ENCODE results near the gene FBXO46.

The FBXO46 gene

DNA sequence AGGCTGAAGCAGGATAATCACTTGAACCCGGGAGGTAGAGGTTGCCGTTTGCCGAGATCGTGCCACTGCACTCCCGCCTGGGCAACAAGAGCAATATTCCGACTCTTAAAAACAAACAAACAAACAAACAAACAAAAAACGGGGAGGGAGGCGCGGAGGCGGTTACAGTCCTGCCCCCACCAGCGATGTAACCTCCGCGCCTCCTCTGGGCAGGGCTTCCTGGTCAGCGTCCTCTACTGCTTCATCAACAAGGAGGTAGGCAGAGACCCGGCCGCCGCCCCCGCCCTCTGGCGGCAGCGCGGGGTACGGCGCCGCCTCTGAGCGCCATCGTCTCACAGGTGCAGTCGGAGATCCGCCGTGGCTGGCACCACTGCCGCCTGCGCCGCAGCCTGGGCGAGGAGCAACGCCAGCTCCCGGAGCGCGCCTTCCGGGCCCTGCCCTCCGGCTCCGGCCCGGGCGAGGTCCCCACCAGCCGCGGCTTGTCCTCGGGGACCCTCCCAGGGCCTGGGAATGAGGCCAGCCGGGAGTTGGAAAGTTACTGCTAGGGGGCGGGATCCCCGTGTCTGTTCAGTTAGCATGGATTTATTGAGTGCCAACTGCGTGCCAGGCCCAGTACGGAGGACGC lies 49.2 kb downstream of the FBXO46 start (continued):
- TF ChIP-seq, protein P1, sequence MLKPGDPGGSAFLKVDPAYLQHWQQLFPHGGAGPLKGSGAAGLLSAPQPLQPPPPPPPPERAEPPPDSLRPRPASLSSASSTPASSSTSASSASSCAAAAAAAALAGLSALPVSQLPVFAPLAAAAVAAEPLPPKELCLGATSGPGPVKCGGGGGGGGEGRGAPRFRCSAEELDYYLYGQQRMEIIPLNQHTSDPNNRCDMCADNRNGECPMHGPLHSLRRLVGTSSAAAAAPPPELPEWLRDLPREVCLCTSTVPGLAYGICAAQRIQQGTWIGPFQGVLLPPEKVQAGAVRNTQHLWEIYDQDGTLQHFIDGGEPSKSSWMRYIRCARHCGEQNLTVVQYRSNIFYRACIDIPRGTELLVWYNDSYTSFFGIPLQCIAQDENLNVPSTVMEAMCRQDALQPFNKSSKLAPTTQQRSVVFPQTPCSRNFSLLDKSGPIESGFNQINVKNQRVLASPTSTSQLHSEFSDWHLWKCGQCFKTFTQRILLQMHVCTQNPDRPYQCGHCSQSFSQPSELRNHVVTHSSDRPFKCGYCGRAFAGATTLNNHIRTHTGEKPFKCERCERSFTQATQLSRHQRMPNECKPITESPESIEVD (tag by site-specific recombination; IDR thresholded peaks at IDR 0.05) = no peak
- TF ChIP-seq ZSCAN23 (tag by site-specific recombination; IDR thresholded peaks at IDR 0.05) (no peak), ZNF37A (tag by site-specific recombination; IDR thresholded peaks at IDR 0.05) (no peak), GLI4 (tag by site-specific recombination; IDR thresholded peaks at IDR 0.05) (no peak), KLF10 (tag by site-specific recombination; IDR thresholded peaks at IDR 0.05) (no peak), ZNF341 (tag by site-specific recombination; IDR thresholded peaks at IDR 0.05; ENCODE audit: low read depth) (peak; percentile 75), ZNF514 (tag by site-specific recombination; IDR thresholded peaks at IDR 0.05) (no peak), SETDB1 (IDR thresholded peaks at IDR 0.05; ENCODE audit: insufficient read length, low read length) (no peak), ZNF16 (tag by site-specific recombination; IDR thresholded peaks at IDR 0.05; ENCODE audit: low read depth) (no peak), ZNF114 (tag by site-specific recombination; IDR thresholded peaks at IDR 0.05) (no peak), ZNF175 (tag by site-specific recombination; IDR thresholded peaks at IDR 0.05) (no peak), SCRT2 (tag by site-specific recombination; IDR thresholded peaks at IDR 0.05) (no peak), OSR2 (tag by site-specific recombination; IDR thresholded peaks at IDR 0.05) (peak; percentile 52), ZSCAN16 (tag by site-specific recombination; IDR thresholded peaks at IDR 0.05) (no peak), ZNF830 (tag by site-specific recombination; IDR thresholded peaks at IDR 0.05; ENCODE audit: low read depth) (no peak), KLF1 (tag by site-specific recombination; IDR thresholded peaks at IDR 0.05) (peak; percentile 50; the same call in 1 of the 2 replicates), ZNF146 (tag by site-specific recombination; IDR thresholded peaks at IDR 0.05) (no peak), ZNF324 (tag by site-specific recombination; IDR thresholded peaks at IDR 0.05) (no peak), WT1 (tag by site-specific recombination; IDR thresholded peaks at IDR 0.05) (no peak), ZBTB1 (tag by site-specific recombination; IDR thresholded peaks at IDR 0.05) (no peak), BCL11A (tag by site-specific recombination; IDR thresholded peaks at IDR 0.05; ENCODE audit: low read depth) (0 out of 2 replicates have a peak, but pooled peaks have one; percentile 21), ZNF596 (tag by site-specific recombination; IDR thresholded peaks at IDR 0.05) (no peak), ZNF548 (tag by site-specific recombination; IDR thresholded peaks at IDR 0.05) (no peak), ZNF510 (tag by site-specific recombination; IDR thresholded peaks at IDR 0.05; ENCODE audit: insufficient replicate concordance) (no peak), ZNF274 (IDR thresholded peaks at IDR 0.05; ENCODE audit: low read length) (no peak), ZNF274 (tag by site-specific recombination; IDR thresholded peaks at IDR 0.05; ENCODE audit: borderline replicate concordance) (no peak), TRIM28 (IDR thresholded peaks at IDR 0.05; ENCODE audit: borderline replicate concordance, low read length) (no peak), ZNF366 (tag by site-specific recombination; conservative IDR thresholded peaks at IDR 0.05) (no peak), SALL2 (tag by site-specific recombination; IDR thresholded peaks at IDR 0.05; ENCODE audit: borderline replicate concordance) (no peak), ZBTB8A (tag by site-specific recombination; IDR thresholded peaks at IDR 0.05) (0 out of 2 replicates have a peak, but pooled peaks have one; percentile 12), ZNF112 (tag by site-specific recombination; IDR thresholded peaks at IDR 0.05) (no peak), MEIS1 (CRISPR knock-in tag; IDR thresholded peaks at IDR 0.05; ENCODE audit: borderline replicate concordance) (no peak), BCL11B (tag by site-specific recombination; IDR thresholded peaks at IDR 0.05; ENCODE audit: low read depth) (peak; percentile 64), ZNF335 (tag by site-specific recombination; conservative IDR thresholded peaks at IDR 0.05) (peak; percentile 76)
- TF ChIP-seq, protein P2, sequence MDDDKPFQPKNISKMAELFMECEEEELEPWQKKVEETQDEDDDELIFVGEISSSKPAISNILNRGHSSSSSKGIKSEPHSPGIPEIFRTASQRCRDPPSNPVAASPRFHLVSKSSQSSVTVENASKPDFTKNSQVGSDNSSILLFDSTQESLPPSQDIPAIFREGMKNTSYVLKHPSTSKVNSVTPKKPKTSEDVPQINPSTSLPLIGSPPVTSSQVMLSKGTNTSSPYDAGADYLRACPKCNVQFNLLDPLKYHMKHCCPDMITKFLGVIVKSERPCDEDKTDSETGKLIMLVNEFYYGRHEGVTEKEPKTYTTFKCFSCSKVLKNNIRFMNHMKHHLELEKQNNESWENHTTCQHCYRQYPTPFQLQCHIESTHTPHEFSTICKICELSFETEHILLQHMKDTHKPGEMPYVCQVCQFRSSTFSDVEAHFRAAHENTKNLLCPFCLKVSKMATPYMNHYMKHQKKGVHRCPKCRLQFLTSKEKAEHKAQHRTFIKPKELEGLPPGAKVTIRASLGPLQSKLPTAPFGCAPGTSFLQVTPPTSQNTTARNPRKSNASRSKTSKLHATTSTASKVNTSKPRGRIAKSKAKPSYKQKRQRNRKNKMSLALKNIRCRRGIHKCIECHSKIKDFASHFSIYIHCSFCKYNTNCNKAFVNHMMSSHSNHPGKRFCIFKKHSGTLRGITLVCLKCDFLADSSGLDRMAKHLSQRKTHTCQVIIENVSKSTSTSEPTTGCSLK (tag by site-specific recombination; IDR thresholded peaks at IDR 0.05) = no peak
- TF ChIP-seq, protein P3, sequence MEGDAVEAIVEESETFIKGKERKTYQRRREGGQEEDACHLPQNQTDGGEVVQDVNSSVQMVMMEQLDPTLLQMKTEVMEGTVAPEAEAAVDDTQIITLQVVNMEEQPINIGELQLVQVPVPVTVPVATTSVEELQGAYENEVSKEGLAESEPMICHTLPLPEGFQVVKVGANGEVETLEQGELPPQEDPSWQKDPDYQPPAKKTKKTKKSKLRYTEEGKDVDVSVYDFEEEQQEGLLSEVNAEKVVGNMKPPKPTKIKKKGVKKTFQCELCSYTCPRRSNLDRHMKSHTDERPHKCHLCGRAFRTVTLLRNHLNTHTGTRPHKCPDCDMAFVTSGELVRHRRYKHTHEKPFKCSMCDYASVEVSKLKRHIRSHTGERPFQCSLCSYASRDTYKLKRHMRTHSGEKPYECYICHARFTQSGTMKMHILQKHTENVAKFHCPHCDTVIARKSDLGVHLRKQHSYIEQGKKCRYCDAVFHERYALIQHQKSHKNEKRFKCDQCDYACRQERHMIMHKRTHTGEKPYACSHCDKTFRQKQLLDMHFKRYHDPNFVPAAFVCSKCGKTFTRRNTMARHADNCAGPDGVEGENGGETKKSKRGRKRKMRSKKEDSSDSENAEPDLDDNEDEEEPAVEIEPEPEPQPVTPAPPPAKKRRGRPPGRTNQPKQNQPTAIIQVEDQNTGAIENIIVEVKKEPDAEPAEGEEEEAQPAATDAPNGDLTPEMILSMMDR (tag by site-specific recombination; IDR thresholded peaks at IDR 0.05) = peak; percentile 97

Data from HEK293 (cell line).